Measurements from ENCODE around the gene RETREG3. TPM values are rescaled to one million over a fixed set of nuclear protein-coding genes. Genes with fewer than 3 reads are reported as not detected.

RETREG3 gene
- total and polyA plus RNA-seq, 2 of the 13 experiments (the other 11 are each of a cell fraction or from before 2014, with no cell fraction given): 47.0 to 55.8 TPM

DNA sequence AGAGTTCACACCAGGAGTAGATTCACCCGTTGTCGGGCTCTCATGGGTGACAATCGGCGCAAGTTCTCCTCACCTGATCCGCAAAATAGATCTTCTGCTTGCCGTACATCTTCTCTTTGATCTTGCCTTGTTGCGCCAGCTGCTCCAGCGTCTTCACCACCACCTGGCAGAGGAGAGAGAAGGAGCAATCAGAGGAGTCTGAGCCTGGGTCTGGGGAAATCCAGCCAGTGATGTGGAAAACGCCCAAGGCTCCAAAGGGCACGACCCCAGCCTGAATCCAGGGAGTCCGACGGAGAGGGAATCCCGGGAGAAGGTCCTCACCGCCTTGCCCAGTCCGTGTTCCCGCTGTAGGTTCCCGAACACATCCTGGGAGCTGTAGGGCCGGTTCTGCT is 32.0 kb downstream of the RETREG3 start:
- peak overlapping the region; percentile 90 for H3K27ac ChIP-seq (ENCODE audit: extremely low read length, insufficient read depth, low read length)
- intact Hi-C loops (cut with micrococcal nuclease; ENCODE audit: unreplicated experiment): loop anchor here (1.0 to 5.0 kb wide), 2 partner anchors 10 to 185 kb away; partner anchors contain the start of genes MLX and RAMP2
- no peaks in the 10 kb centered on the region; a peak in 1 of 5 replicates for H3K27me3 ChIP-seq (ENCODE audit: control insufficient read depth in 1 of 2, insufficient read depth in 2 of 2, low read length in 2 of 2)
- H3K36me3 ChIP-seq (replicated peaks in 1 of 2; ENCODE audit: control insufficient read depth in 1 of 2, insufficient read depth in 2 of 2, low read length in 2 of 2): peaks cover 26 to 49% of the 10 kb centered on the region in 2 experiments
- FAIRE-seq (no peak), DNase-seq (ENCODE audit: low spot score) (no peak), ATAC-seq (peak; percentile 28)
- ChIA-PET POLR2A (interaction anchor here (0.6 to 8.5 kb wide), 14 partner anchors 12 to 317 kb away, joined by 3 to 128 read pairs (median 8); partner anchors contain the start of genes CNTNAP1, COASY, MLX and NAGLU), CTCF (ENCODE audit: low intra/inter-chr PET ratio, low total read pairs) (interaction anchor here (1.0 to 1.4 kb wide), 3 partner anchors 15 to 104 kb away, joined by 3 to 9 read pairs (median 3); partner anchors contain the start of gene CCR10)
- peak overlapping the region; percentile 99 for H3K4me2 ChIP-seq (ENCODE audit: low read depth, low read length)
- WGBS (ENCODE audit: low lambda C conversion rate): 3% methylated on average over 18 of the region's 18 CpGs
- peak overlapping the region; percentile 75 to 97 (median 87) for H3K4me3 ChIP-seq (replicated peaks in 1 of 3; ENCODE audit: insufficient read depth in 1 of 3, low read depth in 2 of 3, low read length in 3 of 3)
- no peak overlapping the region for H2AFZ ChIP-seq (ENCODE audit: low read length)
- in situ Hi-C loops (cut with HindIII; ENCODE audit: extremely low pct_ligation_motif_present, low pct_unique_long_range_greater_than_20kb): no loop called here
- H3K79me2 ChIP-seq (ENCODE audit: insufficient read depth, low read length): peaks cover 23% of the 10 kb centered on the region
- BruUV-seq (replicated peaks): TSS peak; percentile 59
- peaks cover 33% of the 10 kb centered on the region for H3K4me1 ChIP-seq (ENCODE audit: insufficient read depth, low read length)
- no peaks in the 10 kb centered on the region for H4K20me1 ChIP-seq (ENCODE audit: insufficient read depth, low read length)
- peak overlapping the region; percentile 96 for H3K9ac ChIP-seq (ENCODE audit: insufficient read depth, low read depth, low read length)
- H3K9me3 ChIP-seq (ENCODE audit: low read length): no peaks in the 10 kb centered on the region
- TF ChIP-seq, protein P1, sequence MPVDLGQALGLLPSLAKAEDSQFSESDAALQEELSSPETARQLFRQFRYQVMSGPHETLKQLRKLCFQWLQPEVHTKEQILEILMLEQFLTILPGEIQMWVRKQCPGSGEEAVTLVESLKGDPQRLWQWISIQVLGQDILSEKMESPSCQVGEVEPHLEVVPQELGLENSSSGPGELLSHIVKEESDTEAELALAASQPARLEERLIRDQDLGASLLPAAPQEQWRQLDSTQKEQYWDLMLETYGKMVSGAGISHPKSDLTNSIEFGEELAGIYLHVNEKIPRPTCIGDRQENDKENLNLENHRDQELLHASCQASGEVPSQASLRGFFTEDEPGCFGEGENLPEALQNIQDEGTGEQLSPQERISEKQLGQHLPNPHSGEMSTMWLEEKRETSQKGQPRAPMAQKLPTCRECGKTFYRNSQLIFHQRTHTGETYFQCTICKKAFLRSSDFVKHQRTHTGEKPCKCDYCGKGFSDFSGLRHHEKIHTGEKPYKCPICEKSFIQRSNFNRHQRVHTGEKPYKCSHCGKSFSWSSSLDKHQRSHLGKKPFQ (CRISPR knock-in tag; IDR thresholded peaks at IDR 0.05; ENCODE audit: insufficient replicate concordance): no peak
- TF ChIP-seq, protein P2, sequence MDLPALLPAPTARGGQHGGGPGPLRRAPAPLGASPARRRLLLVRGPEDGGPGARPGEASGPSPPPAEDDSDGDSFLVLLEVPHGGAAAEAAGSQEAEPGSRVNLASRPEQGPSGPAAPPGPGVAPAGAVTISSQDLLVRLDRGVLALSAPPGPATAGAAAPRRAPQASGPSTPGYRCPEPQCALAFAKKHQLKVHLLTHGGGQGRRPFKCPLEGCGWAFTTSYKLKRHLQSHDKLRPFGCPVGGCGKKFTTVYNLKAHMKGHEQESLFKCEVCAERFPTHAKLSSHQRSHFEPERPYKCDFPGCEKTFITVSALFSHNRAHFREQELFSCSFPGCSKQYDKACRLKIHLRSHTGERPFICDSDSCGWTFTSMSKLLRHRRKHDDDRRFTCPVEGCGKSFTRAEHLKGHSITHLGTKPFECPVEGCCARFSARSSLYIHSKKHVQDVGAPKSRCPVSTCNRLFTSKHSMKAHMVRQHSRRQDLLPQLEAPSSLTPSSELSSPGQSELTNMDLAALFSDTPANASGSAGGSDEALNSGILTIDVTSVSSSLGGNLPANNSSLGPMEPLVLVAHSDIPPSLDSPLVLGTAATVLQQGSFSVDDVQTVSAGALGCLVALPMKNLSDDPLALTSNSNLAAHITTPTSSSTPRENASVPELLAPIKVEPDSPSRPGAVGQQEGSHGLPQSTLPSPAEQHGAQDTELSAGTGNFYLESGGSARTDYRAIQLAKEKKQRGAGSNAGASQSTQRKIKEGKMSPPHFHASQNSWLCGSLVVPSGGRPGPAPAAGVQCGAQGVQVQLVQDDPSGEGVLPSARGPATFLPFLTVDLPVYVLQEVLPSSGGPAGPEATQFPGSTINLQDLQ (CRISPR knock-in tag; IDR thresholded peaks at IDR 0.05): 0 out of 2 replicates have a peak, but pooled peaks have one; percentile 47
- TF ChIP-seq, protein P3, sequence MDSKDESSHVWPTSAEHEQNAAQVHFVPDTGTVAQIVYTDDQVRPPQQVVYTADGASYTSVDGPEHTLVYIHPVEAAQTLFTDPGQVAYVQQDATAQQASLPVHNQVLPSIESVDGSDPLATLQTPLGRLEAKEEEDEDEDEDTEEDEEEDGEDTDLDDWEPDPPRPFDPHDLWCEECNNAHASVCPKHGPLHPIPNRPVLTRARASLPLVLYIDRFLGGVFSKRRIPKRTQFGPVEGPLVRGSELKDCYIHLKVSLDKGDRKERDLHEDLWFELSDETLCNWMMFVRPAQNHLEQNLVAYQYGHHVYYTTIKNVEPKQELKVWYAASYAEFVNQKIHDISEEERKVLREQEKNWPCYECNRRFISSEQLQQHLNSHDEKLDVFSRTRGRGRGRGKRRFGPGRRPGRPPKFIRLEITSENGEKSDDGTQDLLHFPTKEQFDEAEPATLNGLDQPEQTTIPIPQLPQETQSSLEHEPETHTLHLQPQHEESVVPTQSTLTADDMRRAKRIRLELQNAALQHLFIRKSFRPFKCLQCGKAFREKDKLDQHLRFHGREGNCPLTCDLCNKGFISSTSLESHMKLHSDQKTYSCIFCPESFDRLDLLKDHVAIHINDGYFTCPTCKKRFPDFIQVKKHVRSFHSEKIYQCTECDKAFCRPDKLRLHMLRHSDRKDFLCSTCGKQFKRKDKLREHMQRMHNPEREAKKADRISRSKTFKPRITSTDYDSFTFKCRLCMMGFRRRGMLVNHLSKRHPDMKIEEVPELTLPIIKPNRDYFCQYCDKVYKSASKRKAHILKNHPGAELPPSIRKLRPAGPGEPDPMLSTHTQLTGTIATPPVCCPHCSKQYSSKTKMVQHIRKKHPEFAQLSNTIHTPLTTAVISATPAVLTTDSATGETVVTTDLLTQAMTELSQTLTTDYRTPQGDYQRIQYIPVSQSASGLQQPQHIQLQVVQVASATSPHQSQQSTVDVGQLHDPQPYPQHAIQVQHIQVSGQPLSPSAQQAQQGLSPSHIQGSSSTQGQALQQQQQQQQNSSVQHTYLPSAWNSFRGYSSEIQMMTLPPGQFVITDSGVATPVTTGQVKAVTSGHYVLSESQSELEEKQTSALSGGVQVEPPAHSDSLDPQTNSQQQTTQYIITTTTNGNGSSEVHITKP (CRISPR knock-in tag; IDR thresholded peaks at IDR 0.05; ENCODE audit: low read depth): 0 out of 2 replicates have a peak, but pooled peaks have one; percentile 27
- TF ChIP-seq, protein P4, sequence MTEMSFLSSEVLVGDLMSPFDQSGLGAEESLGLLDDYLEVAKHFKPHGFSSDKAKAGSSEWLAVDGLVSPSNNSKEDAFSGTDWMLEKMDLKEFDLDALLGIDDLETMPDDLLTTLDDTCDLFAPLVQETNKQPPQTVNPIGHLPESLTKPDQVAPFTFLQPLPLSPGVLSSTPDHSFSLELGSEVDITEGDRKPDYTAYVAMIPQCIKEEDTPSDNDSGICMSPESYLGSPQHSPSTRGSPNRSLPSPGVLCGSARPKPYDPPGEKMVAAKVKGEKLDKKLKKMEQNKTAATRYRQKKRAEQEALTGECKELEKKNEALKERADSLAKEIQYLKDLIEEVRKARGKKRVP (CRISPR knock-in tag; IDR thresholded peaks at IDR 0.05): 0 out of 4 replicates have a peak, but pooled peaks of 1 of the 2 experiments have one; percentile 8
- peak; percentile 46; the same call in 1 of the 2 replicates for TF ChIP-seq ZNF879 (CRISPR knock-in tag; IDR thresholded peaks at IDR 0.05)
- TF ChIP-seq, protein P5, sequence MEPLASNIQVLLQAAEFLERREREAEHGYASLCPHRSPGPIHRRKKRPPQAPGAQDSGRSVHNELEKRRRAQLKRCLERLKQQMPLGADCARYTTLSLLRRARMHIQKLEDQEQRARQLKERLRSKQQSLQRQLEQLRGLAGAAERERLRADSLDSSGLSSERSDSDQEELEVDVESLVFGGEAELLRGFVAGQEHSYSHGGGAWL (CRISPR knock-in tag; IDR thresholded peaks at IDR 0.05): no peak
- TF ChIP-seq, protein P6, sequence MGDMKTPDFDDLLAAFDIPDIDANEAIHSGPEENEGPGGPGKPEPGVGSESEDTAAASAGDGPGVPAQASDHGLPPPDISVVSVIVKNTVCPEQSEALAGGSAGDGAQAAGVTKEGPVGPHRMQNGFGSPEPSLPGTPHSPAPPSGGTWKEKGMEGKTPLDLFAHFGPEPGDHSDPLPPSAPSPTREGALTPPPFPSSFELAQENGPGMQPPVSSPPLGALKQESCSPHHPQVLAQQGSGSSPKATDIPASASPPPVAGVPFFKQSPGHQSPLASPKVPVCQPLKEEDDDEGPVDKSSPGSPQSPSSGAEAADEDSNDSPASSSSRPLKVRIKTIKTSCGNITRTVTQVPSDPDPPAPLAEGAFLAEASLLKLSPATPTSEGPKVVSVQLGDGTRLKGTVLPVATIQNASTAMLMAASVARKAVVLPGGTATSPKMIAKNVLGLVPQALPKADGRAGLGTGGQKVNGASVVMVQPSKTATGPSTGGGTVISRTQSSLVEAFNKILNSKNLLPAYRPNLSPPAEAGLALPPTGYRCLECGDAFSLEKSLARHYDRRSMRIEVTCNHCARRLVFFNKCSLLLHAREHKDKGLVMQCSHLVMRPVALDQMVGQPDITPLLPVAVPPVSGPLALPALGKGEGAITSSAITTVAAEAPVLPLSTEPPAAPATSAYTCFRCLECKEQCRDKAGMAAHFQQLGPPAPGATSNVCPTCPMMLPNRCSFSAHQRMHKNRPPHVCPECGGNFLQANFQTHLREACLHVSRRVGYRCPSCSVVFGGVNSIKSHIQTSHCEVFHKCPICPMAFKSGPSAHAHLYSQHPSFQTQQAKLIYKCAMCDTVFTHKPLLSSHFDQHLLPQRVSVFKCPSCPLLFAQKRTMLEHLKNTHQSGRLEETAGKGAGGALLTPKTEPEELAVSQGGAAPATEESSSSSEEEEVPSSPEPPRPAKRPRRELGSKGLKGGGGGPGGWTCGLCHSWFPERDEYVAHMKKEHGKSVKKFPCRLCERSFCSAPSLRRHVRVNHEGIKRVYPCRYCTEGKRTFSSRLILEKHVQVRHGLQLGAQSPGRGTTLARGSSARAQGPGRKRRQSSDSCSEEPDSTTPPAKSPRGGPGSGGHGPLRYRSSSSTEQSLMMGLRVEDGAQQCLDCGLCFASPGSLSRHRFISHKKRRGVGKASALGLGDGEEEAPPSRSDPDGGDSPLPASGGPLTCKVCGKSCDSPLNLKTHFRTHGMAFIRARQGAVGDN (CRISPR knock-in tag; IDR thresholded peaks at IDR 0.05): no peak

Data from HepG2 (cell line).